Measurements from ENCODE around the gene MYO7A.
A peak's percentile ranks its signal among the peaks of the same experiment; 100 is the strongest.

Gene MYO7A

GRCh38 chr11:77171254-77171653 is 43.2 kb downstream of the MYO7A start:
- no peaks in the 10 kb centered on the region for H3K36me3 ChIP-seq

GRCh38 chr11:77171885-77172665 is 44.0 kb downstream of the MYO7A start:
- no peak for TF ChIP-seq CTCF (IDR thresholded peaks at IDR 0.05)
- no peaks in the 10 kb centered on the region for H3K4me1 ChIP-seq
- DNase-seq, result no peak
- no peaks in the 10 kb centered on the region for H3K36me3 ChIP-seq
- H3K9me3 ChIP-seq, result no peaks in the 10 kb centered on the region
- H3K4me3 ChIP-seq, result no peak overlapping the region
- H3K27ac ChIP-seq, result no peak overlapping the region
- intact Hi-C loops (cut with DNase I; ENCODE audit: low total_unique reads), result no loop called here
- no peaks in the 10 kb centered on the region for H3K27me3 ChIP-seq

More at GRCh38 chr11:77171254-77171653, 43.2 kb downstream of the MYO7A start:
- no peaks in the 10 kb centered on the region for H3K4me1 ChIP-seq
- intact Hi-C loops (cut with DNase I; ENCODE audit: low total_unique reads), result no loop called here
- DNase-seq, result no peak
- TF ChIP-seq CTCF (IDR thresholded peaks at IDR 0.05), result no peak
- H3K27me3 ChIP-seq, result no peaks in the 10 kb centered on the region
- H3K9me3 ChIP-seq, result no peaks in the 10 kb centered on the region
- no peak overlapping the region for H3K27ac ChIP-seq
- no peak overlapping the region for H3K4me3 ChIP-seq

GRCh38 chr11:77172666-77172982 is 44.6 kb downstream of the MYO7A start:
- no peaks in the 10 kb centered on the region for H3K36me3 ChIP-seq
- no peaks in the 10 kb centered on the region for H3K4me1 ChIP-seq
- DNase-seq, result no peak
- intact Hi-C loops (cut with DNase I; ENCODE audit: low total_unique reads), result no loop called here
- no peaks in the 10 kb centered on the region for H3K9me3 ChIP-seq
- no peak overlapping the region for H3K4me3 ChIP-seq
- no peak for TF ChIP-seq CTCF (IDR thresholded peaks at IDR 0.05)
- H3K27ac ChIP-seq, result no peak overlapping the region
- no peaks in the 10 kb centered on the region for H3K27me3 ChIP-seq

GRCh38 chr11:77173494-77173893 is 45.4 kb downstream of the MYO7A start:
- Histone ChIP-seq H3K36me3 (no peaks in the 10 kb centered on the region), H3K27ac (no peak overlapping the region), H3K4me3 (no peak overlapping the region), H3K9me3 (no peaks in the 10 kb centered on the region), H3K4me1 (no peaks in the 10 kb centered on the region), H3K27me3 (no peaks in the 10 kb centered on the region)
- DNase-seq, result peak in 1 of 2 donors; percentile 42
- TF ChIP-seq CTCF (IDR thresholded peaks at IDR 0.05), result no peak
- intact Hi-C loops (cut with DNase I; ENCODE audit: low total_unique reads), result no loop called here

- TF ChIP-seq CTCF (IDR thresholded peaks at IDR 0.05), result no peak
- Histone ChIP-seq H3K4me1 (peaks cover 0 to 8% (median 2%) of the 10 kb centered on the region in 4 donors), H3K9me3 (no peaks in the 10 kb centered on the region), H3K4me3 (no peak overlapping the region), H3K27ac (no peak overlapping the region), H3K36me3 (no peaks in the 10 kb centered on the region), H3K27me3 (no peaks in the 10 kb centered on the region)
- DNase-seq, result no peak
- intact Hi-C loops (cut with DNase I; ENCODE audit: low total_unique reads), result no loop called here
These were observed 46.5 kb downstream of the MYO7A start for GRCh38 chr11:77174559-77174958.
